Endothelial cell of umbilical vein (primary cell): ENCODE results near the gene LYRM7. TPM values are rescaled to one million over a fixed set of nuclear protein-coding genes. Genes with fewer than 3 reads are reported as not detected.

Experiments used
- BruUV-seq: library from RNA; stranded (reverse); fragments of 400-500 nt; replicated peaks from 2 replicates; lab custom pipeline; 2021; lab: Mats Ljungman, UMichigan
- CTCF ChIA-PET: fragments of 300-600, 350-600 bp; sonication (Branson Sonifier 250); formaldehyde crosslinking; loops from one replicate; lab custom pipeline; 2021; ENCODE audit warnings: antibody characterized with exemption, inconsistent platforms; lab: Charles Lee
- POLR2A ChIA-PET: fragments of 300-600, 350-600 bp; sonication (Branson Sonifier 250); formaldehyde crosslinking; loops from one replicate; lab custom pipeline; 2021; ENCODE audit warnings: antibody characterized with exemption, inconsistent platforms; lab: Charles Lee
- DNase-seq: peaks from one replicate; pipeline ENCODE4 v3.0.0-alpha.2; 2011; ENCODE audit warnings: low read depth, low spot score
- FAIRE-seq: peaks from 2 replicates; lab custom pipeline; 2011; peaks lifted over from hg19 to GRCh38; lab: Jason Lieb, UNC
- H2AFZ ChIP-seq: 2 replicates; pipeline ENCODE4 v1.6.0; 2012; ENCODE audit warnings: low read depth, low read length, control low read depth, inconsistent platforms
- H3K27ac ChIP-seq: 2 replicates; pipeline ENCODE4 v1.5.1; 2011; ENCODE audit warnings: low read depth, mild to moderate bottlenecking, control low read depth, low read length, moderate library complexity; ENCODE audit not compliant: insufficient read depth
- H3K27me3 ChIP-seq, 2 experiments: 2 replicates each; pipeline versions ENCODE4 v1.6.0 to v1.6.1; 2011; ENCODE audit warnings: low read length in 2 of 2, mixed read lengths in 1 of 2; ENCODE audit not compliant: control insufficient read depth in 2 of 2, insufficient read depth in 2 of 2
- H3K36me3 ChIP-seq, 2 experiments: 2 replicates in 1 of 2; 3 replicates in 1 of 2; pipeline ENCODE4 v1.5.1; 2011; ENCODE audit warnings: low read length in 2 of 2, mild to moderate bottlenecking in 1 of 2, moderate library complexity in 1 of 2; ENCODE audit not compliant: control insufficient read depth in 2 of 2, insufficient read depth in 2 of 2; ENCODE audit errors: extremely low read depth in 1 of 2
- H3K4me1 ChIP-seq: 3 replicates; pipeline ENCODE4 v1.5.1; 2011; ENCODE audit warnings: mild to moderate bottlenecking, low read length; ENCODE audit not compliant: control insufficient read depth, insufficient read depth; ENCODE audit errors: extremely low read depth
- H3K4me2 ChIP-seq: 2 replicates; pipeline ENCODE4 v1.6.1; 2011; ENCODE audit warnings: low read length, control low read depth, mixed read lengths; ENCODE audit not compliant: insufficient read depth
- H3K4me3 ChIP-seq, 3 experiments: fragments of 200-600 bp in 1 of 3; sonication (generic), shearing (Covaris generic) in 1 of 3; replicated peaks in 1 of 3; 2 replicates each; pipeline ENCODE4 v1.5.1; 2011 to 2016; ENCODE audit warnings: control low read depth in 3 of 3, low read length in 3 of 3, mild to moderate bottlenecking in 2 of 3, inconsistent platforms in 1 of 3, low read depth in 1 of 3, moderate library complexity in 1 of 3; ENCODE audit not compliant: insufficient read depth in 1 of 3
- H3K79me2 ChIP-seq: 2 replicates; pipeline ENCODE4 v1.6.0; 2012; ENCODE audit warnings: low read length, inconsistent platforms; ENCODE audit not compliant: control insufficient read depth, insufficient read depth
- H3K9ac ChIP-seq: replicated peaks from 2 replicates; pipeline ENCODE3; 2011; ENCODE audit warnings: low read length, control low read depth; ENCODE audit not compliant: insufficient read depth; ENCODE audit errors: extremely low read depth
- H3K9me1 ChIP-seq: replicated peaks from 3 replicates; pipeline ENCODE4 v1.6.0; 2011; ENCODE audit warnings: mild to moderate bottlenecking, low read length; ENCODE audit not compliant: control insufficient read depth, insufficient read depth; ENCODE audit errors: extremely low read depth
- H3K9me3 ChIP-seq: replicated peaks from 2 replicates; pipeline ENCODE4 v1.5.1; 2012; ENCODE audit warnings: low read length, inconsistent platforms; ENCODE audit not compliant: control insufficient read depth, insufficient read depth
- H4K20me1 ChIP-seq: replicated peaks from 2 replicates; pipeline ENCODE3; 2011; ENCODE audit warnings: mild to moderate bottlenecking, low read length; ENCODE audit not compliant: control insufficient read depth, insufficient read depth; ENCODE audit errors: extremely low read depth
- CTCF ChIP-seq, 2 donors: IDR thresholded peaks; 1 replicate in 1 of 2; 2 replicates in 1 of 2; pipeline ENCODE4 v1.5.1; 2011; ENCODE audit warnings: low read length in 2 of 2, mild to moderate bottlenecking in 2 of 2, moderate library complexity in 2 of 2, control low read depth in 1 of 2, inconsistent platforms in 1 of 2, low read depth in 1 of 2; ENCODE audit not compliant: insufficient read depth in 1 of 2; ENCODE audit errors: extremely low read depth in 1 of 2
- EZH2 ChIP-seq: IDR thresholded peaks from 2 replicates; pipeline ENCODE4 v1.6.1; 2012; ENCODE audit warnings: borderline replicate concordance, low read depth, mild to moderate bottlenecking, moderate library complexity, low read length, inconsistent platforms; ENCODE audit not compliant: severe bottlenecking
- FOS ChIP-seq: IDR thresholded peaks from 2 replicates; pipeline ENCODE4 v1.6.1; 2011; ENCODE audit warnings: mild to moderate bottlenecking, low read length, moderate library complexity, borderline replicate concordance; ENCODE audit not compliant: insufficient read depth
- GATA2 ChIP-seq: IDR thresholded peaks from 2 replicates; pipeline ENCODE4 v1.7.0; 2011; ENCODE audit warnings: low read depth, mild to moderate bottlenecking, moderate library complexity, mixed read lengths, low read length; ENCODE audit not compliant: insufficient read length, insufficient read depth
- JUN ChIP-seq: IDR thresholded peaks from 2 replicates; pipeline ENCODE4 v1.6.1; 2011; ENCODE audit warnings: borderline replicate concordance, low read depth; ENCODE audit not compliant: insufficient read length, insufficient read depth
- MAX ChIP-seq: IDR thresholded peaks from 2 replicates; pipeline ENCODE4 v1.6.1; 2011; ENCODE audit not compliant: insufficient read depth, insufficient read length
- MYC ChIP-seq: IDR thresholded peaks from one replicate; pipeline ENCODE4 v1.6.1; 2011; ENCODE audit warnings: mild to moderate bottlenecking, low read depth, low read length
- POLR2A ChIP-seq: IDR thresholded peaks from 2 replicates; pipeline ENCODE4 v1.6.1; 2012; ENCODE audit warnings: low read depth, mild to moderate bottlenecking, control low read depth, low read length
- POLR2AphosphoS5 ChIP-seq: IDR thresholded peaks from 2 replicates; pipeline ENCODE4 v1.6.1; 2012; ENCODE audit warnings: low read depth, mild to moderate bottlenecking, control low read depth, low read length, moderate library complexity; ENCODE audit not compliant: insufficient read depth
- dilution Hi-C: fragments of 300-500 bp; cut with MboI; formaldehyde crosslinking; loops from one replicate; pipeline ENCODE4 v1.15.0; 2019; ENCODE audit warnings: low sequenced_read_pairs; ENCODE audit not compliant: extremely low pct_ligation_motif_present
- intact Hi-C: fragments of 100-400 bp; cut with micrococcal nuclease; formaldehyde crosslinking; loops from one replicate; pipeline ENCODE4 v1.10.0; 2022
- polyA plus RNA-seq, 4 experiments: library from polyadenylated mRNA; depleted of rRNA in 3 of 4; stranded (reverse) in 3 of 4; unstranded in 1 of 4; fragments of >200 nt; gene quantifications; 2 replicates each; pipeline versions ENCODE4 v1.2.1 to v1.2.3, GENCODE V29; 2011 to 2012; ENCODE audit warnings: missing spikeins in 1 of 4
- total RNA-seq: library from RNA; stranded (reverse); gene quantifications from 2 replicates; pipeline ENCODE4 v1.2.3, GENCODE V29; 2021

LYRM7 gene
- total and polyA plus RNA-seq, 2 donors (not counting 3 experiments of a cell fraction or from before 2014, with no cell fraction given): 0.88 to 7.5 TPM

- no peaks in the 10 kb centered on the region for H3K27me3 ChIP-seq
- H3K9me3 ChIP-seq: no peaks in the 10 kb centered on the region
- TF ChIP-seq JUN: no peak
- no peak for TF ChIP-seq MAX
- TF ChIP-seq EZH2: no peak
- TF ChIP-seq POLR2AphosphoS5: no peak
- no peak for TF ChIP-seq MYC
- no peak for TF ChIP-seq FOS
- TF ChIP-seq CTCF (IDR thresholded peaks at IDR 0.05; ENCODE audit: extremely low read depth in 1 of 2, insufficient read depth in 1 of 2, low read depth in 1 of 2, low read length in 2 of 2): no peak
- no peak for TF ChIP-seq POLR2A
- no peak for TF ChIP-seq GATA2
- H3K4me1 ChIP-seq: no peaks in the 10 kb centered on the region
- no peak overlapping the region for H3K4me2 ChIP-seq
- dilution Hi-C loops: no loop called here
- no peaks in the 10 kb centered on the region for H3K9me1 ChIP-seq
- ChIA-PET CTCF (interaction anchor here (0.5 kb wide), 1 partner anchor 95 kb away, joined by 3 read pairs; no protein-coding TSS in a partner anchor), POLR2A (no interaction called here)
- H3K4me3 ChIP-seq: no peak overlapping the region
- no peak for FAIRE-seq
- H3K36me3 ChIP-seq: no peaks in the 10 kb centered on the region
- H2AFZ ChIP-seq: no peak overlapping the region
- no peak overlapping the region for H3K9ac ChIP-seq
- no peaks in the 10 kb centered on the region for H4K20me1 ChIP-seq
- BruUV-seq: no TSS peak
- H3K79me2 ChIP-seq: no peaks in the 10 kb centered on the region
- intact Hi-C loops: no loop called here
- DNase-seq: no peak
- H3K27ac ChIP-seq: no peak overlapping the region
These were observed 9.7 kb downstream of the LYRM7 start for GRCh38 chr5:131180407-131180806.
